Endothelial cell of umbilical vein (primary cell): ENCODE results near the gene PPP3CA. TPM values are rescaled to one million over a fixed set of nuclear protein-coding genes. Genes with fewer than 3 reads are reported as not detected.

Experiments used
- BruUV-seq: library from RNA; stranded (reverse); fragments of 400-500 nt; replicated peaks from 2 replicates; lab custom pipeline; 2021; lab: Mats Ljungman, UMichigan
- CTCF ChIA-PET: fragments of 300-600, 350-600 bp; sonication (Branson Sonifier 250); formaldehyde crosslinking; loops from one replicate; lab custom pipeline; 2021; ENCODE audit warnings: antibody characterized with exemption, inconsistent platforms; lab: Charles Lee
- POLR2A ChIA-PET: fragments of 300-600, 350-600 bp; sonication (Branson Sonifier 250); formaldehyde crosslinking; loops from one replicate; lab custom pipeline; 2021; ENCODE audit warnings: antibody characterized with exemption, inconsistent platforms; lab: Charles Lee
- DNase-seq: peaks from one replicate; pipeline ENCODE4 v3.0.0-alpha.2; 2011; ENCODE audit warnings: low read depth, low spot score
- FAIRE-seq: peaks from 2 replicates; lab custom pipeline; 2011; peaks lifted over from hg19 to GRCh38; lab: Jason Lieb, UNC
- H2AFZ ChIP-seq: 2 replicates; pipeline ENCODE4 v1.6.0; 2012; ENCODE audit warnings: low read depth, low read length, control low read depth, inconsistent platforms
- H3K27ac ChIP-seq: 2 replicates; pipeline ENCODE4 v1.5.1; 2011; ENCODE audit warnings: low read depth, mild to moderate bottlenecking, control low read depth, low read length, moderate library complexity; ENCODE audit not compliant: insufficient read depth
- H3K27me3 ChIP-seq, 2 experiments: 2 replicates each; pipeline versions ENCODE4 v1.6.0 to v1.6.1; 2011; ENCODE audit warnings: low read length in 2 of 2, mixed read lengths in 1 of 2; ENCODE audit not compliant: control insufficient read depth in 2 of 2, insufficient read depth in 2 of 2
- H3K36me3 ChIP-seq, 2 experiments: 2 replicates in 1 of 2; 3 replicates in 1 of 2; pipeline ENCODE4 v1.5.1; 2011; ENCODE audit warnings: low read length in 2 of 2, mild to moderate bottlenecking in 1 of 2, moderate library complexity in 1 of 2; ENCODE audit not compliant: control insufficient read depth in 2 of 2, insufficient read depth in 2 of 2; ENCODE audit errors: extremely low read depth in 1 of 2
- H3K4me1 ChIP-seq: 3 replicates; pipeline ENCODE4 v1.5.1; 2011; ENCODE audit warnings: mild to moderate bottlenecking, low read length; ENCODE audit not compliant: control insufficient read depth, insufficient read depth; ENCODE audit errors: extremely low read depth
- H3K4me2 ChIP-seq: 2 replicates; pipeline ENCODE4 v1.6.1; 2011; ENCODE audit warnings: low read length, control low read depth, mixed read lengths; ENCODE audit not compliant: insufficient read depth
- H3K4me3 ChIP-seq, 3 experiments: fragments of 200-600 bp in 1 of 3; sonication (generic), shearing (Covaris generic) in 1 of 3; replicated peaks in 1 of 3; 2 replicates each; pipeline ENCODE4 v1.5.1; 2011 to 2016; ENCODE audit warnings: control low read depth in 3 of 3, low read length in 3 of 3, mild to moderate bottlenecking in 2 of 3, inconsistent platforms in 1 of 3, low read depth in 1 of 3, moderate library complexity in 1 of 3; ENCODE audit not compliant: insufficient read depth in 1 of 3
- H3K79me2 ChIP-seq: 2 replicates; pipeline ENCODE4 v1.6.0; 2012; ENCODE audit warnings: low read length, inconsistent platforms; ENCODE audit not compliant: control insufficient read depth, insufficient read depth
- H3K9ac ChIP-seq: replicated peaks from 2 replicates; pipeline ENCODE3; 2011; ENCODE audit warnings: low read length, control low read depth; ENCODE audit not compliant: insufficient read depth; ENCODE audit errors: extremely low read depth
- H3K9me1 ChIP-seq: replicated peaks from 3 replicates; pipeline ENCODE4 v1.6.0; 2011; ENCODE audit warnings: mild to moderate bottlenecking, low read length; ENCODE audit not compliant: control insufficient read depth, insufficient read depth; ENCODE audit errors: extremely low read depth
- H3K9me3 ChIP-seq: replicated peaks from 2 replicates; pipeline ENCODE4 v1.5.1; 2012; ENCODE audit warnings: low read length, inconsistent platforms; ENCODE audit not compliant: control insufficient read depth, insufficient read depth
- H4K20me1 ChIP-seq: replicated peaks from 2 replicates; pipeline ENCODE3; 2011; ENCODE audit warnings: mild to moderate bottlenecking, low read length; ENCODE audit not compliant: control insufficient read depth, insufficient read depth; ENCODE audit errors: extremely low read depth
- EZH2 ChIP-seq: IDR thresholded peaks from 2 replicates; pipeline ENCODE4 v1.6.1; 2012; ENCODE audit warnings: borderline replicate concordance, low read depth, mild to moderate bottlenecking, moderate library complexity, low read length, inconsistent platforms; ENCODE audit not compliant: severe bottlenecking
- FOS ChIP-seq: IDR thresholded peaks from 2 replicates; pipeline ENCODE4 v1.6.1; 2011; ENCODE audit warnings: mild to moderate bottlenecking, low read length, moderate library complexity, borderline replicate concordance; ENCODE audit not compliant: insufficient read depth
- GATA2 ChIP-seq: IDR thresholded peaks from 2 replicates; pipeline ENCODE4 v1.7.0; 2011; ENCODE audit warnings: low read depth, mild to moderate bottlenecking, moderate library complexity, mixed read lengths, low read length; ENCODE audit not compliant: insufficient read length, insufficient read depth
- JUN ChIP-seq: IDR thresholded peaks from 2 replicates; pipeline ENCODE4 v1.6.1; 2011; ENCODE audit warnings: borderline replicate concordance, low read depth; ENCODE audit not compliant: insufficient read length, insufficient read depth
- MYC ChIP-seq: IDR thresholded peaks from one replicate; pipeline ENCODE4 v1.6.1; 2011; ENCODE audit warnings: mild to moderate bottlenecking, low read depth, low read length
- POLR2A ChIP-seq: IDR thresholded peaks from 2 replicates; pipeline ENCODE4 v1.6.1; 2012; ENCODE audit warnings: low read depth, mild to moderate bottlenecking, control low read depth, low read length
- POLR2AphosphoS5 ChIP-seq: IDR thresholded peaks from 2 replicates; pipeline ENCODE4 v1.6.1; 2012; ENCODE audit warnings: low read depth, mild to moderate bottlenecking, control low read depth, low read length, moderate library complexity; ENCODE audit not compliant: insufficient read depth
- dilution Hi-C: fragments of 300-500 bp; cut with MboI; formaldehyde crosslinking; loops from one replicate; pipeline ENCODE4 v1.15.0; 2019; ENCODE audit warnings: low sequenced_read_pairs; ENCODE audit not compliant: extremely low pct_ligation_motif_present
- intact Hi-C: fragments of 100-400 bp; cut with micrococcal nuclease; formaldehyde crosslinking; loops from one replicate; pipeline ENCODE4 v1.10.0; 2022
- polyA plus RNA-seq, 4 experiments: library from polyadenylated mRNA; depleted of rRNA in 3 of 4; stranded (reverse) in 3 of 4; unstranded in 1 of 4; fragments of >200 nt; gene quantifications; 2 replicates each; pipeline versions ENCODE4 v1.2.1 to v1.2.3, GENCODE V29; 2011 to 2012; ENCODE audit warnings: missing spikeins in 1 of 4
- total RNA-seq: library from RNA; stranded (reverse); gene quantifications from 2 replicates; pipeline ENCODE4 v1.2.3, GENCODE V29; 2021
- TF ChIP-seq, protein P1 (sequence below), 2 donors: IDR thresholded peaks; 1 replicate in 1 of 2; 2 replicates in 1 of 2; pipeline ENCODE4 v1.5.1; 2011; ENCODE audit warnings: low read length in 2 of 2, mild to moderate bottlenecking in 2 of 2, moderate library complexity in 2 of 2, control low read depth in 1 of 2, inconsistent platforms in 1 of 2, low read depth in 1 of 2; ENCODE audit not compliant: insufficient read depth in 1 of 2; ENCODE audit errors: extremely low read depth in 1 of 2
- TF ChIP-seq, protein P2 (sequence below): IDR thresholded peaks from 2 replicates; pipeline ENCODE4 v1.6.1; 2011; ENCODE audit not compliant: insufficient read depth, insufficient read length

PPP3CA gene
- total and polyA plus RNA-seq, 2 donors (not counting 3 experiments of a cell fraction or from before 2014, with no cell fraction given): 7.0 to 43.3 TPM

DNA sequence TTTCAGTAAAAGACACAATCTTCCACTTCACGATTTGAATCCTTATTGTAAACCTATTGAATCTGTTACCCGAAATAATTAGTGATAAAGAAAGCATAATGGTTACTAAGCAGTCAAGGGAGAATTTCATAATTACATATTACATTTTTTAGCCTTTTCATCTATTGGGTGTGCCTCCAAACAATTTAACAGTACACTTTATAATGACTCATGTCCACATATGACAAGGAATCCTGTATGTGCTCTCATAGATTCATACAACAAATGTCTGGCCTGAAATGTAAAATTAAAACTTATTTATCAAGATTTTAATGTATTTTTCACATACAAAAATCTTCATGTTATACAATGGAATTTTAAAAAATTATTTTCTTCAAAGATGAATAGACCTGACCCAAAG, 39.4 kb downstream of the PPP3CA start:
- Histone ChIP-seq H3K27me3 (no peaks in the 10 kb centered on the region), H3K27ac (no peak overlapping the region), H2AFZ (no peak overlapping the region), H3K4me3 (no peak overlapping the region), H3K79me2 (peaks cover 5% of the 10 kb centered on the region), H3K4me2 (no peak overlapping the region), H4K20me1 (peaks cover 4% of the 10 kb centered on the region), H3K4me1 (no peaks in the 10 kb centered on the region), H3K9me1 (no peaks in the 10 kb centered on the region), H3K9me3 (no peaks in the 10 kb centered on the region), H3K36me3 (no peaks in the 10 kb centered on the region), H3K9ac (no peak overlapping the region)
- dilution Hi-C loops: no loop called here
- CTCF ChIA-PET: no interaction called here
- FAIRE-seq (no peak), DNase-seq (no peak)
- intact Hi-C loops: no loop called here
- POLR2A ChIA-PET: no interaction called here
- BruUV-seq: no TSS peak
- TF ChIP-seq, protein P1, sequence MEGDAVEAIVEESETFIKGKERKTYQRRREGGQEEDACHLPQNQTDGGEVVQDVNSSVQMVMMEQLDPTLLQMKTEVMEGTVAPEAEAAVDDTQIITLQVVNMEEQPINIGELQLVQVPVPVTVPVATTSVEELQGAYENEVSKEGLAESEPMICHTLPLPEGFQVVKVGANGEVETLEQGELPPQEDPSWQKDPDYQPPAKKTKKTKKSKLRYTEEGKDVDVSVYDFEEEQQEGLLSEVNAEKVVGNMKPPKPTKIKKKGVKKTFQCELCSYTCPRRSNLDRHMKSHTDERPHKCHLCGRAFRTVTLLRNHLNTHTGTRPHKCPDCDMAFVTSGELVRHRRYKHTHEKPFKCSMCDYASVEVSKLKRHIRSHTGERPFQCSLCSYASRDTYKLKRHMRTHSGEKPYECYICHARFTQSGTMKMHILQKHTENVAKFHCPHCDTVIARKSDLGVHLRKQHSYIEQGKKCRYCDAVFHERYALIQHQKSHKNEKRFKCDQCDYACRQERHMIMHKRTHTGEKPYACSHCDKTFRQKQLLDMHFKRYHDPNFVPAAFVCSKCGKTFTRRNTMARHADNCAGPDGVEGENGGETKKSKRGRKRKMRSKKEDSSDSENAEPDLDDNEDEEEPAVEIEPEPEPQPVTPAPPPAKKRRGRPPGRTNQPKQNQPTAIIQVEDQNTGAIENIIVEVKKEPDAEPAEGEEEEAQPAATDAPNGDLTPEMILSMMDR (IDR thresholded peaks at IDR 0.05; ENCODE audit: extremely low read depth in 1 of 2, insufficient read depth in 1 of 2, low read depth in 1 of 2, low read length in 2 of 2): no peak
- TF ChIP-seq POLR2AphosphoS5: no peak
- TF ChIP-seq POLR2A: no peak
- no peak for TF ChIP-seq JUN
- no peak for TF ChIP-seq GATA2
- TF ChIP-seq FOS: no peak
- TF ChIP-seq, protein P2, sequence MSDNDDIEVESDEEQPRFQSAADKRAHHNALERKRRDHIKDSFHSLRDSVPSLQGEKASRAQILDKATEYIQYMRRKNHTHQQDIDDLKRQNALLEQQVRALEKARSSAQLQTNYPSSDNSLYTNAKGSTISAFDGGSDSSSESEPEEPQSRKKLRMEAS: no peak
- no peak for TF ChIP-seq EZH2
- TF ChIP-seq MYC: no peak
